SK-N-SH (cell line): ENCODE measurements around the gene DBX1.

Source experiments
- CTCF ChIP-seq: fragments of 200-600 bp; sonication (generic); IDR thresholded peaks from 2 replicates; pipeline ENCODE4 v1.6.1; 2017; ENCODE audit warnings: antibody characterized with exemption, mild to moderate bottlenecking, moderate library complexity
- EP300 ChIP-seq, 2 experiments: IDR thresholded peaks; 2 replicates each; pipeline versions ENCODE4 v1.4.0 to v1.6.1; 2012; ENCODE audit warnings: borderline replicate concordance in 1 of 2, low read depth in 1 of 2, low read length in 1 of 2
- NFIC ChIP-seq: IDR thresholded peaks from 2 replicates; pipeline ENCODE4 v1.4.0; 2012; ENCODE audit warnings: borderline replicate concordance
- POLR2AphosphoS5 ChIP-seq: IDR thresholded peaks from 2 replicates; pipeline ENCODE4 v1.6.1; 2012; ENCODE audit warnings: low read depth, low read length
- TAF1 ChIP-seq: IDR thresholded peaks from 2 replicates; pipeline ENCODE4 v1.6.1; 2012; ENCODE audit warnings: low read depth, mild to moderate bottlenecking, low read length, moderate library complexity, borderline replicate concordance
- ZBTB33 ChIP-seq: IDR thresholded peaks from 2 replicates; pipeline ENCODE4 v1.4.0; 2012; ENCODE audit warnings: low read depth, borderline replicate concordance

- TF ChIP-seq ZBTB33 (0 out of 2 replicates have a peak, but pooled peaks have one; percentile 58), CTCF (peak; percentile 96), EP300 (IDR thresholded peaks at IDR 0.05; ENCODE audit: borderline replicate concordance in 1 of 2, low read depth in 1 of 2, low read length in 1 of 2) (peak in 1 of 2 experiments; percentile 98; a peak in 3 of 4 replicates), TAF1 (no peak), NFIC (peak; percentile 92), POLR2AphosphoS5 (peak; percentile 51; the same call in 1 of the 2 replicates)
Observed at GRCh38 chr11:20110908-20111669, 49.2 kb downstream of the DBX1 start.
